GM21825 (cell line): ENCODE data around the gene ACBD6.

Experiments used
- ATAC-seq: cut with Tn5 transposase; IDR thresholded peaks from one replicate; pipeline ENCODE4 v1.9.1; 2021; ENCODE audit warnings: mild to moderate bottlenecking, moderate library complexity; ENCODE audit not compliant: unreplicated experiment

The ACBD6 gene

DNA sequence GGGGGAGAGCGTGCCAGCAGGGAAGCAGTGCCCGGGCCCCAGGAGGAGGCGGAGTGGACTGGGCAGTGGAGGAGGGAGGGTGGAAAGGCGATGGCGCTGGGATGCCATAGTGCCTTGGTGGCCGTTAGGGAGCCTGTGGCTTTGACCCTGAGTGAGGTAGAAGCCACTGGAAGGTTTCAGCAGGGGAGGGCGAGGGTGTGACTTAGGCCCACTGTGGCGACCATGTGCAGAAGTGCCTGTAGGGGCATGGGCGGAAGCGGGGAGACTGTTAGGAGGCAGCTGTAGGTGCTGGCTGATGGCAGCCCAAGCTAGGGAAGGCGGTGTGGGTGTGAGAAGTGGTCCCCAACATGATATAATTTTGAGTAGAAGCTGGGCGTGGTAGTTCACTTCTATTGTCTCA is 244.1 kb downstream of the ACBD6 start:
- ATAC-seq: no peak

DNA sequence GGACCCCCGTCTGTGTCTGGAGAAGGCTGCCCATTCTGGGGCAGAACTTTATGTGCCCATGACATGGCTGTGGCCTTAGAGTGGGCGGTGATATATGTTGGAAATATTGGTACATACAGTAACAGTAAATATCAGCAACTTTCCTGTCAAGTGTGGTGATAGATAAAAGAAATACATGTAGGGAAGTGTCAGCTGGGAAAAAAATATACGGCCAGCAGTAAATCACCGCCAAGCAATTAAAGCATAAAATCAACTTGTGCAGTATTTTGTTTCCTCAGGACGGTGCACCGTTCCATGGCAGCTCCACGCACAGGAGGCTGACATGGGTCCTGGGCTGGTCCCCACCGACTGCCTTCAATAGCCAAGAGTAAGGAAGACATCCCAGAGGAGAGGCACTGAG is 244.9 kb downstream of the ACBD6 start:
- no peak for ATAC-seq

DNA sequence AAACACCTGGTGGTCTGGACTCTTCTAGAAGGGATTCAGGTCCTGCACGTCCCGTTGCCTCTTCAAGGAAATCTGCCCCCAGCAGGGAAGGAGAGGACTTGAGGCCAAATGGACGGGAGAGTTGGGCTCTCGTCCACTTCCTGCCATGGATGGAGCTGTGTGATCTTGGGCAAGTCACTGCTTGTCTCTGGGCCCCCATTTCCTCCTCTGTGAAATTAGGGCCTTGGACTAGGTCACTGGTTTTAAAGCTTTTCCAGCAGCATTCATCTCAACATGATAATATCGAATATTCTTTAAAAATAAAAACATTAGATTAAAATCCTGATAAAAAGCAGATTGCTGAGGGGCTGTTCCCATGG is 245.4 kb downstream of the ACBD6 start:
- no peak for ATAC-seq

DNA sequence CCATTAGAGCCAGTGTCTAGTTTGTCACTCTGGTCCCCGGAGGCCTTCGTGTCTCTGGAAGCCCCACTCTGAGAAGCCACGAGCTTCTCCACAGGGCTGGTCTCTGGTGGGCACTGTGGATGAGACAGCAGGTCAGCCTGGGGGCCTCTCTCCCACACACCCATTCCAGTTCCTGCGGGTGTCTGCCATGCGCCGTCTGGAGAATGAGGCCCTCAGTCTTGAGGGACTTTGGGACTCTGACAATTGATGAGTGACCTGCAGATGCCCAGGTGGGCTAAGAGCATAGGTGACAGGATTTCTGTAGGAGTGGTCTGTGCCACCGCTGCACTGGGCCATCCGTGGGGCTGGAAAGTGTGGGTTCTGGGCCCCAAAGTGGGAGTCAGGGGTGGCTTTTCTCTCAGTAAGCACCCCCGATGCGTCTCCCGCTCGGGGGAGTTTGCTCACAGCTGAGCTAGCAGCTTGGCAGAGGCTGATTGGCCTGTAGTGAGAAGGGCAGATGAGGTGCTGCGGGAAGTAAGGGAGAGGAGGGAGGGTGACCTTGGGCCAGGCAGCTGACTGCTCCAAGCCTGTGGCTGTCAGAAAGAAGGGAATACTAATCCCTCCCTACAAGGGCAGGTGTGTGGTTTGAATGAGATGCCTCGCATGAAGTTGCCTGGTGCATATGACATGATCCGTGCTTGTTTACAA is 245.9 kb downstream of the ACBD6 start:
- ATAC-seq: no peak

DNA sequence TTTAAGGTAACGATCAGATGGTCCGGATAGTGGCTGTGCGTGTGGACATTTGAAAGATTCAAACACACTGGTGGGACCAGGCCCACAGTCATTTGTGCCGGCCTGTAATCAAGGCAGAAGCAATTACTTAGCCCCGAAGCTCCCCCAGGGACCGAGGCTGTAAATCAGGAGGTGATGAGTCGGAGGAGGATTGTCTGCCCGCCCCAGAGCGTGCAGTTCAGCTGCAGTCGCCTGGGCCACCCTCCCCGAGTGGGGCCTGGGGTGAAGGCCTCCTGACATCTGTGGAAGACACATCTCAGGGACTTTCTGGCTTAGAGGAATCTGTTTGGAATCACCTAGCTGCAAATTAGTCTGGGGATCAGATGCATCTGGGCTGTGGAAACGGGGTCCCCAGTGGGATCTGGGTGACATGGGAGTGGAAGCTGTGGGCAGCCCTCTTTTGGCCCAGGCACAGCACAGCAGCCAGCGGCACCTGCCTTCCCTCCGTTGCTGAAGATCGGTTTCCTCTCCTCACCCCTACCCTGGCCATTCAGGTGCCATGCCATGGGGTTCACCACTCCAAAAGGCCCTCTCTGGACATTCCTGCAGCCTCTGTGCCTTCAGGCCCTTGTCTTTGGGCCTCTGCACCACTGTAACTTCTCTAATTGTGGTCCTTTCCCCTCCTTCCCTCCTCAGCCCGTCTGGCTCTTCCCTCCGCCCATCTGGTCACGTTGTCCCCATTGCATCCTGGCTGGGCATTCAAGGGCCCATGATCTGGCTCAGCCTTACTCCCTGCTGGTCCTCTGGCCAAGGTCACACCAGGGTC is 246.6 kb downstream of the ACBD6 start:
- no peak for ATAC-seq

DNA sequence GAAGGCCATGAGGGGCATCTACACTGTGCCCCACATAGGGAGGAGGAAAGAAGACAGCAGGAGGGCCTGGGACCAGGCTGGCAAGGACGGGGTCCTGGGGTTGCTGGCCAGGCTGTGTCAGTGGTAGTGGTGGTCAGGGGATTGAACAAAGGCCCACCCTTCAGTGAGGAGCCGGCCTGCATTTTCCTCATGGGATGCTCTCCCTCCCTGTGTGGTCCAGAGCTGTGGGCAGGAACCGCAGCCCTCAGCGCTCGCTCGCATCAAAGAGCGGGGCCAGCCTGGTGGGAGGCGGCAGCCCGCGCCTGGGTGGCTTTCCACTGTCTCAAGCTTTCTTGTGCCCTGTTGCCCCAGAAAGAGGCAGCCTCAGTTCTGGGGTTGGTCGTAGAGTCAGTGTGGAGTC is 247.5 kb downstream of the ACBD6 start:
- ATAC-seq: no peak

DNA sequence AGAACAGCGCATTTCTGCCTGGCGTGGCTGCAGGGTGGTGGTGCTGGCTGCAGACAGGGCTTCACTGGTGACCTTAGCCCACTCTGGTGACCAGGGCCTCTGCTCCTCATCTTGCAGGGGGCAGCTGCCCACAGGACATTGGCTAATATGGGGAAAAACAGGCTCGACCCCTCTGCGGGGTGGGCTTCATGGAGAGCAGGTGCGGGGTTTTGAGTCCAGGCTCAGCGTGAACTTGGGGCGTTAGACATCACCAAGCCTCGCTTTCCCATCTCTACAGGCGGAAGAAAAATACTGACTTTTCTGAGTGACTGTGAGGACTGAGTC is 247.9 kb downstream of the ACBD6 start:
- no peak for ATAC-seq

DNA sequence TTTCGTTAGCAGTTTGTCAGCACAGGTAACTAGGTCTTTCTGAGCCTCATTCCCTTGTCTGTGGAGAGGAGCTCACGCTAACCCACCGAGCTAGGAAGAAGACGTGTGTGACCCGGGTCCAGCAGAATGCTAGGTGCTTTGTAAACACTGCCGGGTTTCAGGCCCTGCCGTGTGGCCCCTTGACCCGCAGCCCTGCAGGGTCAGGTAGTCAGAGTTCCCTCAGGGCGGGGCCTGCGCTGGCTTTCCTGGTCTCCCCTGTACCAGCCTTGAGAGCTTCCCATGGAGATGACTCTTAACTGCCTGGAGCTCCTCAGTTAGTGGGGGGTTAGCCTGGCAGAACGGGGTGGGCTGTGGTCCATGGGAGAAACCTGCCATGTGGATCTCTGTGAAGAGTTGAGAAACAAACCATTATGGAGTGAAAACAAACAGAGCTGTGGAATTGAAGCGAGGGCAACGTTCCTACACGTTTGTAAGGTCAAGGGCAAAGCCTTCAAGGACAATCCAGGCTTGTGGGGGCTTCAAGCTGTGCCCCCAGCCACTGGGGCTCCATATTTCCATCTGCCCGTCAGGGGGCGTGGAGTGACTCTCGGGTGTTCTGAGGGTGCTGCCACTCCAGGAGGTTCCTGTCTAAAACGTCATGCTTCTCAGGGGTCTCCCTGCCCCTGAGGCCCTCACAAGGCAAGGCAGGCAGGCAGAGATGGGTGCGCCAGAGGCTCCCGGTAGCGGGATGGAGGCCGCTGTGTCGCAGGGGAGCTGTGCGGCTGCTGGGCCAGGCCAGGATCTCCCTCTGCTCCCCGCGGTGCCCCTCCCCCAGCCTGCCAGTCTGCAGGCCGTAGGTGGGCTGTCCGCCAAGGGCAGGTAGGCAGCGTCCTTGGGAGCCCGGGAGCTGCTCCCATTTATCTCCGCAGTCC is 248.5 kb downstream of the ACBD6 start:
- ATAC-seq: no peak

DNA sequence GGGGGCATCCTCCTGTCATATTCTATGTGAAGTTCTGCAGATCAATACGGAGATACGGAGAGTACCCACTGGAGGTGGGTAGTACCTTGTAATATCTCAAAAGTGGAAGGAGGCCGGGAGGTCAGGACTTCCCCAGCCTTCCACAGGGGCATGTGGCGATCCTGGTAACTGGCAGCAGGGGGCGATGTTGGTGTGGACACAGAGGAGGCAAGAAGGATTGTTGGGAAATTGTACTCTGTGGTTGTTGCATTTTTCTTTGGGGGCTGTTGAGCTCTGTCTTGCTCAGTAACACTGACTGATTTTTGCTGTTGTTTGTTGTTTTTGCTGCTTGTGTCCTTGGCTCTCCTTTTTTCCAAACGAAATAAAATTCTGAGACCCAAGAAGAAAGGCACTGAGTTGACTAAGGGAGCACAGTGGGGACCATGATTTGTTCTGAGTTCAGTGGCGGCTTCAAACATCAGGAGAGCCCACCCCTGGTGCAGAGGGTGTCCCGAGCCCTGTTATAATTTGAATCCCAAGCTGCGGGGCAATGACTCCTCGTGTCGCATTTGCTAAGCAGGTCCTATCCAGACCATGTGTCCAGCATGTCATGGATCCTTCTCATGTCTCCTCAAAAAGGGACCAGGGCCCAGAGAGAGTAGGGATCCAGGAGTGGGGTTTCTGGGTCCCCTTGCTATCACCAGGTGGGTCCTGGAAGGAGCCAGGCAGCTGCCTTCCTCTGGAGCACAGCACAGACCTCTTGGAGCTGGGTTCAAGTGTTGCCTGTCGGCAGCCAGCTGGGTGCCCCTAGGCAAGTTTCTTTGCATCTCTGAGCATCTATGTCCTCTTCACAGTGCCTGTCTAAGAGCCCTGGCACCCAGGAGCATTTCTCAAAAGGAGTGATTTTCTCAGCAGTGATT is 249.5 kb downstream of the ACBD6 start:
- ATAC-seq: peak; percentile 71

DNA sequence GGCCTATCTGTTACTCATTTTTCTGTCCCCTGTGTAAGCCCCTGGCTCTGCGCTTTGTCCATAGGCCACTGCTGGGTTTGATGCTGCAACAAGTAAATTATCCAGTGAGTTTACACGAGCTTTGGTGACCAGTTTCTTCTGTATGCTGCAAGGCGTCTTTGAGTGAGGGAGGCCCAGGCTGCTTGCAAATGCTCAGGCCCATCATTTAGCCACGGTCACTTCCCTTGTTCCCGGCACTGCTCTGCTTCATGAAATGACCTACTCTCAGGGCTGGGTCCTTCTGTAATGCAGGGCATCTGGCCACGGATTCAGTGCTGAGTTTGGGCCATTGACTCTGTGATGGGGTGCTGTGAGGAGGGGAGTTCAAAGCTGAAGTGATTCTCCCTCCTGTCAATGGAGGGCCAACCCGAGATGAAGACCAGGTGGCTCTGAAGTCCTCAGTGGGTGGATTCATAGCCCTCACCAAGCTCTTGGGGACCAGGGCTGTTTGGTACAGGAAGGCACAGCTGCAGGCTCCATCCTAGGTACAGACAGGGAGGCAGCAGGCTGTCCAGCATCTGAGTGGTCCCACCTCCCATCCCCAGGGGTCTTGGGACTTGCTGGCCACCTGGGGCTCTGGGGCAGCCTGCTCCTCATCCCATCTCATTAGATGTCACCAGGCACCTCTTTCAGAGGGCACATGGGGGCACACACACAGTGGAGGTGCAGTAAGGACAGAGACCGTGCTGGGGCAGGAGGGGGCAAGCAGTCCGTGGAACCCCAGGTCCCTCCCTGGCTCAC is 250.7 kb downstream of the ACBD6 start:
- ATAC-seq: no peak

DNA sequence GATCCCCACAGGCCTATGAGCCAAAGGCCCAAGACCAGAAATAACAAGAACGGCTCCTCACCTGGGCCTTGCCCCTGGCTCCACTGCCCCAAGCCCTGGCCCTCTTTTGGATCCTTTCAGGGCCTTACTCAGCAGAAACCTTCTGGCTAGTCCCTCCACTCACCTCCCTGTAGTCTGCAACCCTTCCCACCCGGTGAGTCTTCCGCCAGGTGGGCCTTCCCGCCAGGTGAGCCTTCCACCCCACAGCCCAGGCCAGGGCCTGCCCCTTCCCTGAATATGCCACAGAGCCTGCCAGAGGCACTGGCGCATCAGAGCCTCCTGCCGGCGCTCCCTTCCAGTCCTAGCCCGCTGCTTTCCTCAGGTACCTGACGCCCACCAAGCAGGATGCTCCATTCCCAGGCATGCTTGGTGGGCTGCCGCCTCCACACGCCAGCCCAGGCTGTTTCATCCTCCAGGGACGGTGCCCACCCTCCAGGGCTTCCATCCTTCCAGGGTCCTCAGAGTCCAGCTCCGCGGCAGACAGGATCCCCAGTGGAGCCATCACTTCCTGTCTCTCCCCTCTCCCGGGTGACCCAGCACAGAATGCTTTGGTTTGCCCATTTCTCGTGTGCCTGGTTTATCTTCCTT is 251.4 kb downstream of the ACBD6 start:
- ATAC-seq: no peak

DNA sequence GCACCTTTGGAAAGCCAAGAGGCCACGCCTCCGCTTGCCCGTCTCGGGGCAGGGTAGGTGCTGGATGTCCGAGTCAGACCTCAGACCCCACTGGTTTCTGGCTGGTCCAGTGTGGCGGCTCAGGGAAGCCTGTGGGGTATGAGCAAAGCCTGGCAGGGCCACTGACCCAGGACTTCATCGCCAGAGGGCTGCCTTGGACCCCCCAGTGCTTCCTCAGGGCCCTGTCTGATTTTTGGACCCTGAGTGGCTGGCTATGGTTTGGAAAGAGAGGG is 251.9 kb downstream of the ACBD6 start:
- no peak for ATAC-seq

DNA sequence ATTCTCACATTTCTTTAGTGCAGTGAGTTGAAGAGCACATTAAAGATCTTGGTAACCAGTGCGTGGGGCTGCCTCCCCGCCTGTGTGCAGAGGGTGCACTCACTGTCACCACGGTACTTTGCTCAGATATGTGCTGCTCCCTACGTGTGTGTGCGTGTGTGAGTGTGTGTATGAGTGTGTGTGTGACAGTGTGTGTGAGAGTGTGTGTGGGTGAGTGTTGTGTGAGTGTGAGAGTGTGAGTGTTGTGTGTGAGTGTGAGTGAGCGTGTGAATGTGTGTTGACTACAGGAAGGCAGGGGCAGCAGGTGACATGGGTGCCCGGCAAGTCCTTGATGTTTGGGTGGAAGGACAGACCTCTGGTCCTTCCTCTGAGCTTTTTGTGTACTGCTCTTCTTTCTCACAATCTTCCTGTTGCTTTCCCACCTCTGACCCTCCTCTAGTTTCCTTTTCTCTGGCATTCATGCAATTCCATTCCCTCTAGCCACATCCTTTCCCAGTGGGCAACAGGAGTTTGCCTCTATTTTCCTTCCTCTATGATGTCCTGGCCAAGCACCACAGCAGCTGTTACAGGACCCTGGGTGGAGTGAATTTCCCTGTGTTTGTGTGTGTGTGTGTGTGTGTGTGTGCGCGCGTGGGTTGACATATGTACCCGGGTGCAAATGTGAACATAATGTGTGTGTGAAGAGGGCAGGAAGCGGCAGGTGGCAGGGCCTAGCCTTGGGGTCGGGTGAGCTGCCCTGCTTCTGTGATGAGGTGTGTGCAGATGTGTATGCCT is 252.5 kb downstream of the ACBD6 start:
- ATAC-seq: no peak

DNA sequence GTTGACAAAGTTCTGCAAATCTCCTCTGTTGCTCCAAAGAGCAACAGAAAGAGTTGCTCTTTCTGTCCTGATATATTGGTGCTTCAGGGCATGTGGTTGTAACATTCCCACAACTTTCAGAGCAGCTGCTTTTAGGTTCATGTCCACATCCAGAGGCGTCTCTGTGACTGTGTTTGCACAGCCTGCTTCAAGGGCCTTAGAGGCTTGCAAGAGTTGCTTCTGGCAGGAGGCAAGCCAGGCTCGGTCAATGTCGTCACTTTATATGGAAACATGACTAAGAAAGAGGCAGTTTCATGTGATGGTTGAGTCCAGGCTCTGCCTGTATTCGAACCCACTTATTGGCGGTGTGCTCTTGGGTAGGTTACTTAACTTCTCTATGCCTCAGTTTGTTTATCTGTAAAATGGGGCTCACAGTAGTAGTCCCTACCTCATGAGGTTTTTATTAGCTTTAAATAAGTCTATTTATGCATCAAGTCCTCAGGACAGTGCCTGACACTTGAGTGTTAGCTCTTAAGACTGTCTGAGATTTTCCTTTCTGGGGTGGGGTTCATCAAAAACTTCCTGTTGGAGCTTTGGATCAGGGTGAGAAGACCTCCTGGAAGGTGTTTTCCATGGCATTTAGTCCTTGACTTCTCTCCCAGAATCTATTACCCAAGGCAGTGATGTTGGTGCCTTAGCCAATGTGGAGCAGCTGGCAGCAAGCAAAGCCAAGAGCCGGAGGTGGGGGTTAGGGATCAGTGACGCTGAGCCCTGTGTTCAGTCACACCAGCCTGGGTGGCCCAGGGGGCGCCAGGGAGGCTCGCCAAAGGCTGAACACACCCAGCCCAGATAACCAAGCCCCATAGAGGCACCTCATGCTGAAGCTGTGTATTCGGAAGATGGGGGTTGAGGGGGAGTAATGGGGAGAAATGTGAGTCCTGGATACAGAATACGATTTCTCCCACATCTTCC is 253.4 kb downstream of the ACBD6 start:
- ATAC-seq: no peak

DNA sequence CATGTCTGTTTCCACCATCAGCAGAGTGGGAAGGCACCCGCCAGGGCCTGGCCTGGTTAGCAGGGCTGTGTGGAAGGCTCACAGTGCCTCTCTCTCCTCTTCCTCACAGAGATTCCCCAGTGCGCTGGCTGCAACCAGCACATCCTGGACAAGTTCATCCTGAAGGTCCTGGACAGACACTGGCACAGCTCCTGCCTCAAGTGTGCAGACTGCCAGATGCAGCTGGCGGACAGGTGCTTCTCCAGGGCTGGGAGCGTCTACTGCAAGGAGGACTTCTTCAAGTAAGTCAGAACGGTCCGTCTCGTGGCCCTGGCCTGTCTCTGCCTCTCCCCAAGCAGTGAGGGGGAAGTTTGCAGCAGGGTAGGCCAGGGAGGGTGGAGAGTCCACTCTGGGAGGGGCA is 254.2 kb downstream of the ACBD6 start:
- ATAC-seq: no peak

DNA sequence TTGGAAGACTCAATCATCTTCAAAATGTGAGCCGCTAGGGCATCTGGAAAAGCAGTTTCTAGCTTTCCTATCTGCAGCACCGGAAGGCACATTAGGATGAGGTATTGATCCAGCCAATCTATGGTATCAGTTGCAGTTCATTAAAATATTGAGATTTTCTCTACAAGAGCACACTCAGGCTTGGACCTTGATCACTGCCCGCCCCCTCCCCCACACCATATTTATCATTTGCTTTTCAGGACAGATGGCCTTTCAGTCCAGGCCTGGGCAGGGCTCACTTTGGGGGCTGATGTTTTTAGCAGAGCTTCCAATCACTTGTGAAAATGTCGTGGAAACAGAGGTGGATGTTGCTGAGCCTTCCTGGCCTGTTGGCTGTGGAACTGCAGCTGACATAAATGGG is 254.8 kb downstream of the ACBD6 start:
- ATAC-seq: no peak

DNA sequence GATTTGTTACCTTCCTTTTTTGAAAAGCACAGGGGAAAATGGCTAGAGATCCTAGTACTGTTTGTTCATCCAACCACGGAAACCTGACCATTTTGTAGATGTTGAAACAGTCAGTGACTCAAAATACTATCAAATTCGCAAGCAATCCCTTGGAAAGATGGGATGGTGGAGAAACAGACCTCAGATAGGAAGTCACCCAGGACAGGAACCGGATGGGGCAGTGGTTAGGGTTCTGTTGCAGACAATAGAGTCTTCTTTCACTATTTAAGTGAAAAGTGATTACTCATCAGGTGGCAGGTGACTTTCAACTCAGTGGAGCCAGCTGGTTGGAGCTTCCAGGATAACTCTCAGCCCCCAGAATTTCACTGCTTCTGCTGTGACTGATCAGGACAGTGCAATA is 255.3 kb downstream of the ACBD6 start:
- no peak for ATAC-seq

DNA sequence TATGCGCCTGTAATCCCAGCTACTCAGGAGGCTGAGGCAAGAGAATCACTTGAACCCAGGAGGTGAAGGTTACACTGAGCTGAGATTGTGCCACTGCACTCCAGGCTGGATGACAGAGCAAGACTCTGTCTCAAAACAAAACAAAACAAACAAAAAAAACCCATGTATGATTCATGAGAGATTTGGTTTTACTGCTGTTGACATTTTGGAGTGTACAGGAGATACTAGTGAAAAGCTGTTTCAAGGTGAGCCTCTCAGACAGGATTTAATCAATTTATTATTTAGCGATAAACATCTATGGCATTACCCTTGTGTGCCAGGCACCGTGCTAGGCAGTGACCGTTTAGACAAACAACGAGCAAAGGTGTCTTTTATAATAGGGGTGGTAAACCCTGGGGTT is 255.8 kb downstream of the ACBD6 start:
- ATAC-seq: no peak
